Measurements from ENCODE around the gene DLEC1.
"Not testable (repeated sequence)": the region's sequence is repeated elsewhere in the genome, so short reads cannot be mapped to it uniquely, and the experiment has no call there.

- TF ChIP-seq CTCF (conservative IDR thresholded peaks at IDR 0.05); ZFX (IDR thresholded peaks at IDR 0.05): not testable (repeated sequence)
These were observed 43.3 kb downstream of the DLEC1 start for GRCh38 chr3:38082296-38082695.
